ENCODE measurements around the gene ENAH.

GRCh38 chr1:225602590-225603206 lies 50.2 kb downstream of the ENAH start:
- TF ChIP-seq CTCF (conservative IDR thresholded peaks at IDR 0.05 in 1 of 2, IDR thresholded peaks at IDR 0.05 in 1 of 2; ENCODE audit: extremely low read depth in 1 of 2, insufficient read depth in 1 of 2, low read depth in 1 of 2, low read length in 2 of 2) (no peak), EZH2 (IDR thresholded peaks at IDR 0.05; ENCODE audit: borderline replicate concordance, low read length) (no peak)

Data from mammary epithelial cell (primary cell).